GM12892 (cell line): ENCODE data around the gene ZSCAN1.

Source experiments
- DNase-seq: peaks from one replicate; pipeline ENCODE4 v3.0.0; 2011; ENCODE audit not compliant: insufficient read length
- FAIRE-seq: peaks from 2 replicates; lab custom pipeline; 2011; peaks lifted over from hg19 to GRCh38; lab: Jason Lieb, UNC
- POLR2A ChIP-seq: IDR thresholded peaks from 2 replicates; pipeline ENCODE4 v1.6.1; 2011; ENCODE audit warnings: low read depth, low read length, control low read depth
- POLR2AphosphoS5 ChIP-seq: IDR thresholded peaks from 2 replicates; pipeline ENCODE4 v1.6.1; 2011; ENCODE audit warnings: low read depth, low read length, control low read depth
- TAF1 ChIP-seq: IDR thresholded peaks from 2 replicates; pipeline ENCODE4 v1.6.1; 2011; ENCODE audit warnings: low read depth, mild to moderate bottlenecking, control low read depth, low read length, borderline replicate concordance

ZSCAN1 gene

DNA sequence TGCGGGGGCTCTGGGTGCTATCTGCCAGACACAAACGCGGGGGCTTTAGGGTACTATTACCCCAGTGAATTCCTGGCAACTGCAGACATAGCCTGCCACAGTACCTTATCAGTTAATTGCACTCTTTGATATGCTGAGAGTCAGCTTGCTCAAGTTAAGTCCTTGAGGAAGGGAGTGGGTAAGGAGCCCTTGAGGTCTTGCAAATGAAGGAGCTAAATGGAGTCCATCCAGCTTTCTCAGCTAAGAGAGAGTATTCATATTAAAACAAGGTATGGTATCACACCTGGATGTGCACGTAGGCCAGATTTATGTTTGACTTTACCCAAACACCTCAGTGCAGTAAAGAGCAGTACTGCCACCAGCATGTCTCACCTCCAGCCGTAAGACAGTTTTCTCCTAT lies 19.7 kb upstream of the ZSCAN1 start:
- FAIRE-seq, result no peak
- TF ChIP-seq POLR2A, result no peak
- no peak for TF ChIP-seq POLR2AphosphoS5
- no peak for TF ChIP-seq TAF1
- DNase-seq, result no peak

DNA sequence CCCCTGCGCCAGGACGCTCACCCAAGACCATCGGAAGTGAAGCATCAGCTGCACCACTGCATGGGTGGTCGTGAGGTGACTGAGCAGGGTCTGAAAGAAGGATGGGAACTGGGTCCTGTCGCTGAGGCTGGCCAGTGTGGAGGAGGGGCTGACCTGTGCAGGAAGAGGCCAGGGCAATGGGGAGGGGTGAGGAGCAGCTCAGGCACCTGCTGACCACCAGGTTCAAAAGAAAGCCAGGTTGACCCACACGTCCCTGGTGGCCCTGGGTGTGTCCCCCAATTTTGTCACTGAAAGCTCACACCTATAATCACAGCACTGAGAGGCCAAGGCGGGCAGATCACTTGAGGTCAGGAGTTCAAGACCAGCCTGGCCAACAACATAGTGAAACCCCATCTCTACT lies 13.7 kb upstream of the ZSCAN1 start:
- no peak for TF ChIP-seq POLR2A
- no peak for TF ChIP-seq POLR2AphosphoS5
- no peak for TF ChIP-seq TAF1
- no peak for DNase-seq
- FAIRE-seq, result no peak

DNA sequence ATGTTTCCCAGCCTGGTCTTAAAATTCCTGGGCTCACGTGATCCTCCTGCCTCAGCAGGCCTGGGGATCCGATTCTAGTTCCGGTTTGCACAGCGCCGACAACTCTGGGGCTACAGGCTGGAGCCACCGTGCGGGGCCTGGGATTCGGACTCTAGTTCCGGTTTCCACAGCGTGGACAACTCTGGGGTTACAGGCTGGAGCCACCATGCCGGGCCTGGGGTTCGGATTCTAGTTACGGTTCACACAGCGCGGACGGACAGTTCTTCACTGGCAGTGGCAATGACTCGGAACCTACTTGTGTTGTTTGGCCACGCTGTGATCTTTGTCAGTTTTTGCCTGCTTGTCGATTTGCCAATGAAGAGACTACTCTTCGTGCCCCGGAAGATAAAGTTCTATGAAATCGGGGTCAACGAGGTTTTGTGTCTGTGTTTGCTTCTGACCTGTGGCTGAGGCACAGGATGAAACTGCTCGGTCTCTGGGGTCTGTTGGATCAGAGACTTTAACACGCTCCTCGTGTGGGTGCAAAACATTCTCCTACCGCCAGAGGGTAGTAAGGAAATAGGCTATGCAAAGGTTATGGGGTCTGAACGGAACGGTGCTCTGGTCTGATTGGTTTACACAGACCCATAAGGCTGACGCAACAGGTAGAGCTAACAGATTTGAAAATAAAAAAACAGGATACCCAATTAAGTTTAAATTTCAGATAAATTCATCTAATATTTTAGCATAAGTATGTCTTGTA lies 12.1 kb upstream of the ZSCAN1 start:
- FAIRE-seq (no peak), DNase-seq (no peak)
- TF ChIP-seq POLR2A, result no peak
- no peak for TF ChIP-seq POLR2AphosphoS5
- no peak for TF ChIP-seq TAF1

DNA sequence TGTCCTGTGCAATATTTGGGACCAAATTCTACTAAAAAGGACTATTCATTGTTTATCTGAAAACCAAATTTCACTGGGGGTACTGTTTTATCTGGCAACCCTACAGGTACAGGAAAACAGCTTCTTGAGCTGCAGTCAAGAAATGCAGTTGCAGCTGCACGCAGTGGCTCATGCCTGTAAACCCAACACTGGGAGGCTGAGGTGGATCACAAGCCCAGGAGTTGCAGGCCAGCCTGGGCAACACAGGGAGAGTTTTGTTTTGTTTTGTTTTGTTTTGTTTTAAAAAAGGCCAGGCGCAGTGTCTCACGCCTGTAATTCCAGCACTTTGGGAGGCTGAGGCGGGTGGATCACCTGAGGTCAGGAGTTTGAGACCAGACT lies 11.6 kb upstream of the ZSCAN1 start:
- FAIRE-seq (no peak), DNase-seq (no peak)
- TF ChIP-seq POLR2AphosphoS5 (no peak), POLR2A (no peak), TAF1 (no peak)

DNA sequence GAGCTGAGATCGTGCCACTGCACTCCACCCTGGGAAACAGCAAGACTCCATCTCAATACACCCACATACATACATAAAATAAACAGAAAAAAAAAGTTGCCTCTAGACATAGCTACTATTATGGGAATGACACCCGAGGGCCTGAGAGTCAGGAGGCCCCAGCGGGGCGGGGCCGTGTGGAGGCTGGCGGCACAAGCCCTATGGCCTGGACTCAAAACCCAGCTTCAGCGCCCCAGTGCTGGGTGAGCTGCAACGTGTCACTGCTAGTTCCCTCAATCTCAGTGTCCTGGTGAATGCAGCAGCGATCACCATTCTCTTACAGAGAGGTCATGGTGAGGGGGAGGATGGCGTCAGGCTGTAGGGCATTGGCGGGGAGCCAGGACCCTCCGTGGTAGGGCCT lies 9.2 kb upstream of the ZSCAN1 start:
- no peak for FAIRE-seq
- no peak for DNase-seq
- no peak for TF ChIP-seq POLR2AphosphoS5
- TF ChIP-seq TAF1, result no peak
- TF ChIP-seq POLR2A, result no peak

DNA sequence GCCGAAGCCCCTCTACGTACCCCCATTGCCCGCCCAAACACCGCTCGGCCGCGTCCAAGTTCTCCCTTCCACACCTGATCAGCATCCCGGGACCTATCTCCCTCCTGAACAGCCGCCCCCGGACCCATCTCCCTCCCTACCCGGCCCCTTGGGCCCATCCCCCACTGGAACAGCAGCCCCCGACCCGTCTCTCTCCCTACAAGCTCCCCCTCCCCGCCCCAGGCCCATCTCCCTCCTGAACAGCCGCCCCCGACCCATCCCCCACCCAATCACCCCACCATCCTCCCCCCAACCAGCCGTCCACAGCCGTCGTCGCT lies 610 bp downstream of the ZSCAN1 start:
- DNase-seq (no peak), FAIRE-seq (no peak)
- TF ChIP-seq POLR2AphosphoS5, result no peak
- no peak for TF ChIP-seq TAF1
- no peak for TF ChIP-seq POLR2A

DNA sequence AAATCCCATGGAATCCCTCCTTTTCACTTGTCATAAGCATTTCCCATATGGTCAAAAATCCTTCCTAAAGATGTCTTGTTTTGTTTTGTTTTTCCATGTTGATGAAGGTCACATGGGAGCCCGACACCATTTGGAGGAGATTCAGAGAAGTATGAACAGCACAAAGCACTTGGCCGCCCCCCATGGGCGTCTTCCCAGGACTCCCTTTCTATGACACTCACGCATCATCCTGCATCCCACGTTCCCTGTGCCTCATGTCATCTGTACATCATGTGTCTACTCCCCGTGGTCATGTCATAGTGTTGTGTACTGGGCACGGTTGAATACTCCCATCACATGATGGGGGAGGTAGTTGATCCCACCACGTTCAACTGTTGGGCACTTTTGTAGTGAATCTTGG lies 2.0 kb downstream of the ZSCAN1 start:
- TF ChIP-seq TAF1, result no peak
- no peak for TF ChIP-seq POLR2AphosphoS5
- no peak for TF ChIP-seq POLR2A
- DNase-seq, result no peak
- no peak for FAIRE-seq

DNA sequence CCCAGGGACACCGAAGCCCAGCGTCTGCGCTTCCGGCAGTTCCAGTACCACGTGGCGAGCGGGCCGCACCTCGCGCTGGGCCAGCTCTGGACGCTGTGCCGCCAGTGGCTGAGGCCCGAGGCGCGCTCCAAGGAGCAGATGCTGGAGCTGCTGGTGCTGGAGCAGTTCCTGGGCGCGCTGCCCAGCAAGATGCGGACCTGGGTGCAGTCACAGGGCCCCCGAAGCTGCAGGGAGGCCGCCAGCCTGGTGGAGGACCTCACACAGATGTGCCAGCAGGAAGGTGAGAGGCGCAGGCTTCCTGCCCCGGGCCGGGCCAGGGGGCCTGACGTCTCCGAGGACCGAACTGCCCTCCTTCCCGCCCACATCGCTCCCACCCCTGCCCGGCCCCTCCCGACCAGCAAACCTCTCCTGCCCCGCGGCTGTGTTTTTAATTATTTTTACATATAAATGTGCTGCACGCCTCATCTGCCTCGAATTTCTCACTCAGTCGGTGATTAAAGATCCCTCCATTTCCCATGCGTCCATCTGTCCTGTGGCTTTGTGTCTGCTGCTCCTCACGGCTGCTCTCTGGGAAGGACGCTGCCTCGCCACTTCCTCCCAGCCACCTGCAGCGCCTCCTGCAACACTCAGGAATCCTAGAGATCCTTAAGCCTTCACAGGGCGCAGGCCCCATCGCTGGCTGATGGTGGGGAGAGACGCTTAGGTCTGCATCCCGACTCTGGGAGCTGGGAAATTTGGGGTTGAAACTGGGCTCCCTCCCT lies 4.3 kb downstream of the ZSCAN1 start:
- FAIRE-seq (no peak), DNase-seq (no peak)
- TF ChIP-seq POLR2A, result no peak
- TF ChIP-seq TAF1, result no peak
- no peak for TF ChIP-seq POLR2AphosphoS5

DNA sequence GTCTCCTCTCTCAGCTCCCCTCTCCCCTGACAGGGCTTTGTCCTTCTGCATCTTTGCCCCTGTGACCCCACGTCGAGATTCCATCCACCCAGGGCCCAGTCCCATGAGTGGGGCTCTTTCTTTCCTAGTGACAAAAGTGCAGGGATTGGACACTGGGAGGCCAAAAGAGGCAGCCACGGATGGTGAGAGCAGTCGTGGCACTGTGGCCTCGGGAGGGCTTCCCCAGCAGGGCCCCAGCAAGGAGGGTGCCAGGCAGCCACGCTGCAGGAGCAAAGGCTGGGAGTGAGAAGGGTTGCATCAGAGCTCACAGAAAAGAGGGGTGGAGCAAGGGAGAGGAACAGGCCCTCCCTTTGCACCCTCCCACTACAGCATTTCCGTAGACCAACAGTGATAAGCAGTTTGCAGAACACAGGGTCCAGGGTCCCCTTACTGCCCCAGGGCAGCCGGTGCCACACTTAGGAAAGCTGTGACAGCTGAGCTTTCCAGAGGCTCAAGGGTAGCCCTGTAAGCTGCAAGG lies 4.9 kb downstream of the ZSCAN1 start:
- no peak for DNase-seq
- FAIRE-seq, result no peak
- TF ChIP-seq POLR2AphosphoS5 (no peak), TAF1 (no peak), POLR2A (no peak)

DNA sequence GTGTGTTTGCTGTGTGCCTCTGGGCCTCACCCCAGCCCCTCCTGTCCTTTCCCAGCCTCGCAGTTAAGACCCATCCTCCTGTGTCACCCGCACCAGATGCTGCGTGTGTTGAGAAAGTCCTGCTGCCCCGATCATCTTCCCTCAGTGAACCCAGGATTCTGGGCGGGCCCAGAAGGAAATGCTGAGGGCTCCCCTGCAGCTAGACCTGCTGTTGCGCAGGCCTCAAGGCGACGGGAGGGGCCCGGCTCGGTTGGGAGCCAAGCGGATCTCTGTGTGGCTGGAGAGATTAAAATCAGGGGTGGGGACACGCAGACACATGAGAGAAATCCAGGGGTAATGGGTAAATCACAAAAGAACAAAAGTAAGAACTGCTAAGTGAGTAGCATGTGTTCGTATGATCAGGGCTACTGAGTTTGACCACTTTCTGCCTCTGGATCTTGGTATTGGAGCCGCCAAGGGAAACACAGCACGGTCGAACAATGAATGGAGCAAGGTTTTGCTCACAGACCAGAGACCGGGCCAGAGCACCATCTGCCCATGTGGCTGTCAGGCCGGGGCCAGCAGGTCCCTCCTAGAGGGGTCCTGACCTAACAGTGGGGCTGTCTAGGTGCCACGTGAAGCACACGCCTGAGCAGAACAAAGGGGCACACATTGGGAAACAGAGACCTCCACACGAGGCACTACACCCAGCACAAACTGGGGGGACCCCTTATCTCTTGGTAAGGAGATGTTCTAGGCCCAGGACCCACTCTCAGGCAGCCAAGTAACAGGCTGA lies 7.1 kb downstream of the ZSCAN1 start:
- TF ChIP-seq POLR2A, result no peak
- TF ChIP-seq TAF1, result no peak
- TF ChIP-seq POLR2AphosphoS5, result no peak
- FAIRE-seq (no peak), DNase-seq (no peak)
